Stimulated activated CD8-positive, alpha-beta memory T cell treated with anti-CD3 and anti-CD28 coated beads, Interleukin-12 subunit alpha, Interleukin-12 subunit beta, amount 100 ng/mL, for 1 hour (primary cell): ENCODE measurements around the gene TRIM71.
"Not testable (repeated sequence)": the region's sequence is repeated elsewhere in the genome, so short reads cannot be mapped to it uniquely, and the experiment has no call there.

Experiments
- DNase-seq: peaks from one replicate; pipeline ENCODE4 v3.0.0-alpha.2; 2020; ENCODE audit warnings: low read depth

TRIM71 gene

GRCh38 chr3:32817558-32818228, at the start of gene TRIM71:
TRIM71 (plus strand) TSS chr3:32817997; CDS start chr3:32818081, 84 bp downstream.
- DNase-seq, result no peak

- no peak for DNase-seq
These were observed 39.4 kb upstream of the TRIM71 start for GRCh38 chr3:32778389-32778788.

GRCh38 chr3:32780071-32780734, 37.6 kb upstream of the TRIM71 start:
- DNase-seq, result no peak

GRCh38 chr3:32780735-32781210, 37.0 kb upstream of the TRIM71 start:
- no peak for DNase-seq

- DNase-seq, result peak; percentile 42
These were observed 36.4 kb upstream of the TRIM71 start for GRCh38 chr3:32781211-32781968.

- DNase-seq, result not testable (repeated sequence)
These were observed 35.9 kb upstream of the TRIM71 start for GRCh38 chr3:32781969-32782270.

- DNase-seq, result no peak
These were observed 35.4 kb upstream of the TRIM71 start for GRCh38 chr3:32782407-32782806.

GRCh38 chr3:32791833-32792232, 26.0 kb upstream of the TRIM71 start:
- DNase-seq, result no peak

- no peak for DNase-seq
These were observed 23.1 kb upstream of the TRIM71 start for GRCh38 chr3:32794487-32795308.

GRCh38 chr3:32796384-32796950, 21.3 kb upstream of the TRIM71 start:
- not testable (repeated sequence) for DNase-seq

GRCh38 chr3:32797776-32798175, 20.0 kb upstream of the TRIM71 start:
- DNase-seq, result no peak

GRCh38 chr3:32801440-32801839, 16.4 kb upstream of the TRIM71 start:
- not testable (repeated sequence) for DNase-seq

GRCh38 chr3:32813180-32813579, 4.6 kb upstream of the TRIM71 start:
- no peak for DNase-seq

- no peak for DNase-seq
These were observed 3.4 kb upstream of the TRIM71 start for GRCh38 chr3:32814361-32814760.

- DNase-seq, result no peak
These were observed 1.9 kb upstream of the TRIM71 start for GRCh38 chr3:32815841-32816438.

- no peak for DNase-seq
These were observed 1.1 kb upstream of the TRIM71 start for GRCh38 chr3:32816439-32817256.

- DNase-seq, result no peak
These were observed 590 bp upstream of the TRIM71 start for GRCh38 chr3:32817257-32817557.

- DNase-seq, result no peak
These were observed 602 bp downstream of the TRIM71 start for GRCh38 chr3:32818229-32818969.

- no peak for DNase-seq
These were observed 1.2 kb downstream of the TRIM71 start for GRCh38 chr3:32818970-32819511.
